H9 (cell line): Measurements from ENCODE around the gene BTRC. TPM values are rescaled to one million over a fixed set of nuclear protein-coding genes. Genes with fewer than 3 reads are reported as not detected.

Source experiments
- DNase-seq: peaks from one replicate; pipeline ENCODE4 v3.0.0-alpha.2; 2017
- H2AFZ ChIP-seq: one replicate; pipeline ENCODE4 v1.6.1; 2013; ENCODE audit warnings: mild to moderate bottlenecking, low read length, control low read depth, moderate library complexity
- H2AK5ac ChIP-seq: 2 replicates; pipeline ENCODE4 v1.6.1; 2013; ENCODE audit warnings: low read length, control low read depth, mixed read lengths; ENCODE audit not compliant: insufficient read length
- H2BK120ac ChIP-seq: one replicate; pipeline ENCODE4 v1.6.1; 2013; ENCODE audit warnings: low read depth, mild to moderate bottlenecking, low read length, control low read depth, inconsistent platforms; ENCODE audit not compliant: poor library complexity, severe bottlenecking
- H2BK12ac ChIP-seq: 2 replicates; pipeline ENCODE4 v1.6.1; 2013; ENCODE audit warnings: low read length, control low read depth, mixed read lengths, low read depth; ENCODE audit not compliant: insufficient read length
- H2BK15ac ChIP-seq: 2 replicates; pipeline ENCODE4 v1.6.1; 2013; ENCODE audit warnings: low read depth, low read length, control low read depth
- H2BK20ac ChIP-seq: one replicate; pipeline ENCODE4 v1.6.1; 2013; ENCODE audit warnings: low read depth, mild to moderate bottlenecking, low read length, control low read depth, inconsistent platforms; ENCODE audit not compliant: poor library complexity, severe bottlenecking
- H2BK5ac ChIP-seq: 2 replicates; pipeline ENCODE4 v1.6.1; 2013; ENCODE audit warnings: low read length, control low read depth, mixed read lengths; ENCODE audit not compliant: insufficient read length
- H3K14ac ChIP-seq: 2 replicates; pipeline ENCODE4 v1.6.1; 2013; ENCODE audit warnings: low read length, control low read depth; ENCODE audit not compliant: insufficient read depth
- H3K18ac ChIP-seq: 2 replicates; pipeline ENCODE4 v1.6.1; 2013; ENCODE audit warnings: low read depth, mild to moderate bottlenecking, mixed read lengths, low read length, control low read depth; ENCODE audit not compliant: insufficient read length
- H3K23ac ChIP-seq: 2 replicates; pipeline ENCODE4 v1.6.1; 2013; ENCODE audit warnings: low read length, control low read depth, mixed read lengths, low read depth; ENCODE audit not compliant: insufficient read length
- H3K23me2 ChIP-seq: 2 replicates; pipeline ENCODE4 v1.6.1; 2013; ENCODE audit warnings: low read depth, mild to moderate bottlenecking, mixed read lengths, low read length, control low read depth; ENCODE audit not compliant: insufficient read length, poor library complexity, severe bottlenecking
- H3K27ac ChIP-seq: 2 replicates; pipeline ENCODE4 v1.5.1; 2013; ENCODE audit warnings: low read length, control low read depth, mixed read lengths, low read depth; ENCODE audit not compliant: insufficient read length
- H3K27me3 ChIP-seq: 2 replicates; pipeline ENCODE4 v1.6.1; 2013; ENCODE audit warnings: low read length, control low read depth, inconsistent platforms; ENCODE audit not compliant: insufficient read depth
- H3K4ac ChIP-seq: 2 replicates; pipeline ENCODE4 v1.6.1; 2013; ENCODE audit warnings: low read depth, mild to moderate bottlenecking, control low read depth, inconsistent platforms, low read length, moderate library complexity
- H3K4me1 ChIP-seq: 2 replicates; pipeline ENCODE4 v1.6.1; 2013; ENCODE audit warnings: low read length, control low read depth, inconsistent platforms; ENCODE audit not compliant: insufficient read depth
- H3K4me2 ChIP-seq: 2 replicates; pipeline ENCODE4 v1.6.1; 2013; ENCODE audit warnings: low read length, control low read depth, mixed read lengths; ENCODE audit not compliant: insufficient read length, insufficient read depth
- H3K56ac ChIP-seq: 2 replicates; pipeline ENCODE4 v1.6.1; 2013; ENCODE audit warnings: low read depth, mild to moderate bottlenecking, mixed read lengths, low read length, control low read depth; ENCODE audit not compliant: insufficient read length
- H3K79me1 ChIP-seq: 2 replicates; pipeline ENCODE4 v1.6.1; 2013; ENCODE audit warnings: low read depth, mild to moderate bottlenecking, moderate library complexity, low read length, control low read depth, inconsistent platforms; ENCODE audit not compliant: insufficient read depth, poor library complexity, severe bottlenecking
- H3K79me2 ChIP-seq: 2 replicates; pipeline ENCODE4 v1.6.1; 2013; ENCODE audit warnings: low read length, control low read depth, inconsistent platforms; ENCODE audit not compliant: insufficient read depth
- H3K9ac ChIP-seq: 2 replicates; pipeline ENCODE4 v1.6.1; 2013; ENCODE audit warnings: low read length, control low read depth, mixed read lengths; ENCODE audit not compliant: insufficient read length; ENCODE audit errors: extremely low read depth
- H3K9me3 ChIP-seq: one replicate; pipeline ENCODE4 v1.6.1; 2013; ENCODE audit warnings: low read depth, low read length, inconsistent platforms; ENCODE audit not compliant: control insufficient read depth
- H3T11ph ChIP-seq: one replicate; pipeline ENCODE4 v1.6.1; 2013; ENCODE audit warnings: mild to moderate bottlenecking, low read length, control low read depth, inconsistent platforms
- H4K20me1 ChIP-seq: one replicate; pipeline ENCODE4 v1.6.1; 2013; ENCODE audit not compliant: control insufficient read depth, insufficient read length, insufficient read depth
- H4K5ac ChIP-seq: 2 replicates; pipeline ENCODE4 v1.6.1; 2013; ENCODE audit warnings: low read depth, mild to moderate bottlenecking, mixed read lengths, low read length, control low read depth; ENCODE audit not compliant: insufficient read length
- H4K8ac ChIP-seq: replicated peaks from 2 replicates; pipeline ENCODE4 v1.6.1; 2013; ENCODE audit warnings: low read length, control low read depth, mixed read lengths, low read depth; ENCODE audit not compliant: insufficient read length
- H4K91ac ChIP-seq: 2 replicates; pipeline ENCODE4 v1.6.1; 2013; ENCODE audit warnings: low read depth, mild to moderate bottlenecking, moderate library complexity, mixed read lengths, low read length, control low read depth; ENCODE audit not compliant: insufficient read length
- H3K27ac Mint-ChIP-seq, 3 experiments: 2 replicates in 2 of 3; 3 replicates in 1 of 3; pipeline ENCODE4 v1.8.0; 2020 to 2021; ENCODE audit warnings: mixed read lengths in 3 of 3, mild to moderate bottlenecking in 1 of 3, moderate library complexity in 1 of 3
- H3K27me3 Mint-ChIP-seq: 2 replicates; pipeline ENCODE4 v1.8.0; 2021; ENCODE audit warnings: low read depth, mild to moderate bottlenecking, moderate library complexity, mixed read lengths
- H3K36me3 Mint-ChIP-seq, 3 experiments: 2 replicates in 2 of 3; 3 replicates in 1 of 3; pipeline ENCODE4 v1.8.0; 2020 to 2021; ENCODE audit warnings: low read depth in 3 of 3, mixed read lengths in 3 of 3; ENCODE audit not compliant: insufficient read depth in 1 of 3
- H3K4me1 Mint-ChIP-seq, 2 experiments: 2 replicates each; pipeline ENCODE4 v1.8.0; 2020; ENCODE audit warnings: mixed read lengths in 2 of 2
- H3K4me3 Mint-ChIP-seq, 2 experiments: 2 replicates in 1 of 2; 3 replicates in 1 of 2; pipeline ENCODE4 v1.8.0; 2020 to 2021; ENCODE audit warnings: mild to moderate bottlenecking in 2 of 2, mixed read lengths in 2 of 2, moderate library complexity in 1 of 2
- H3K9me3 Mint-ChIP-seq, 2 experiments: 2 replicates in 1 of 2; 3 replicates in 1 of 2; pipeline ENCODE4 v1.8.0; 2020; ENCODE audit warnings: mild to moderate bottlenecking in 2 of 2, mixed read lengths in 2 of 2, moderate library complexity in 1 of 2
- WGBS: extraction: QIAGEN DNeasy Blood & Tissue Kit; methylation state at CpG from one replicate; pipeline ENCODE4 v1.1.7; 2013; ENCODE audit warnings: missing lambda C conversion rate, low lambda C conversion rate, mixed read lengths; ENCODE audit not compliant: insufficient read length; ENCODE audit errors: extremely low coverage; 5-methylcytosine and 5-hydroxymethylcytosine counted together
- total RNA-seq: library from RNA; stranded (reverse); gene quantifications from 2 replicates; pipeline ENCODE4 v1.2.1, GENCODE V29; 2021
- TF ChIP-seq, protein P1 (sequence below): fragments of 200-600 bp; sonication (generic); conservative IDR thresholded peaks from 3 replicates; pipeline ENCODE4 v1.8.0; 2021; ENCODE audit warnings: antibody characterized with exemption, mild to moderate bottlenecking

BTRC gene
- total RNA-seq, 1 experiment from 2014 or later = 24.2 TPM

DNA sequence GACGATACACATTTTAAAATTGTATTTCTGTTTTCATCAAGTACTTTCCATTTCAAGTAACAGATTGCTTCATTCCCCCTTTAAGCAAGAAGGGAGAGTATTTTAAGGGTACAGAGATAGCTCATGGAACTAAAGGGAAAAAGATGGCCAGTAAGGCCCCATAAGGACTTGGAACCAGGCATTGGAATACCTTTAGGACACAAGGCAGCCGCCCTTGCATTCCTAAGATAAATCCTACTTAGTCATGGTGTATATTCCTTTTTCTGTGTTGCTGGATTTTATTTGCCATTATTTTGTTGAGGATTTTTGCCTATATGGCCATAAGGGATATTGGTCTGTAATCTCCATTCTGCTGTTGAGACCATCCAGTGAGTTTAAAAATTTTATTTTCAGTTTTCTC is 49.2 kb downstream of the BTRC start:
- Histone ChIP-seq H3K27me3 (no peaks in the 10 kb centered on the region), H2AK5ac (no peak overlapping the region), H3K9me3 (no peaks in the 10 kb centered on the region), H3K27ac (no peak overlapping the region), H2BK5ac (no peak overlapping the region), H2AFZ (no peak overlapping the region), H4K8ac (no peak overlapping the region), H3T11ph (no peak overlapping the region), H3K4me1 (no peaks in the 10 kb centered on the region), H3K23ac (no peak overlapping the region), H3K4me2 (no peak overlapping the region), H2BK12ac (no peak overlapping the region), H3K14ac (no peak overlapping the region), H3K9ac (no peak overlapping the region), H3K79me2 (no peaks in the 10 kb centered on the region), H4K20me1 (no peaks in the 10 kb centered on the region), H2BK120ac (no peak overlapping the region), H4K91ac (no peak overlapping the region), H3K23me2 (no peaks in the 10 kb centered on the region), H3K18ac (no peak overlapping the region), H2BK20ac (no peak overlapping the region), H3K79me1 (no peaks in the 10 kb centered on the region), H4K5ac (no peak overlapping the region), H3K4ac (no peak overlapping the region), H2BK15ac (no peak overlapping the region), H3K56ac (no peak overlapping the region)
- WGBS = no CpG with 5 or more reads among the region's 2 CpGs
- TF ChIP-seq, protein P1, sequence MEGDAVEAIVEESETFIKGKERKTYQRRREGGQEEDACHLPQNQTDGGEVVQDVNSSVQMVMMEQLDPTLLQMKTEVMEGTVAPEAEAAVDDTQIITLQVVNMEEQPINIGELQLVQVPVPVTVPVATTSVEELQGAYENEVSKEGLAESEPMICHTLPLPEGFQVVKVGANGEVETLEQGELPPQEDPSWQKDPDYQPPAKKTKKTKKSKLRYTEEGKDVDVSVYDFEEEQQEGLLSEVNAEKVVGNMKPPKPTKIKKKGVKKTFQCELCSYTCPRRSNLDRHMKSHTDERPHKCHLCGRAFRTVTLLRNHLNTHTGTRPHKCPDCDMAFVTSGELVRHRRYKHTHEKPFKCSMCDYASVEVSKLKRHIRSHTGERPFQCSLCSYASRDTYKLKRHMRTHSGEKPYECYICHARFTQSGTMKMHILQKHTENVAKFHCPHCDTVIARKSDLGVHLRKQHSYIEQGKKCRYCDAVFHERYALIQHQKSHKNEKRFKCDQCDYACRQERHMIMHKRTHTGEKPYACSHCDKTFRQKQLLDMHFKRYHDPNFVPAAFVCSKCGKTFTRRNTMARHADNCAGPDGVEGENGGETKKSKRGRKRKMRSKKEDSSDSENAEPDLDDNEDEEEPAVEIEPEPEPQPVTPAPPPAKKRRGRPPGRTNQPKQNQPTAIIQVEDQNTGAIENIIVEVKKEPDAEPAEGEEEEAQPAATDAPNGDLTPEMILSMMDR = no peak
- H3K4me3 Mint-ChIP-seq = no peak overlapping the region
- H3K9me3 Mint-ChIP-seq = no peaks in the 10 kb centered on the region
- H3K36me3 Mint-ChIP-seq = no peaks in the 10 kb centered on the region
- H3K4me1 Mint-ChIP-seq = peaks cover 13 to 16% of the 10 kb centered on the region in 2 experiments
- peak overlapping the region in 2 of 3 experiments; percentile 26 to 46; a peak in 2 of 7 replicates for H3K27ac Mint-ChIP-seq
- H3K27me3 Mint-ChIP-seq = no peaks in the 10 kb centered on the region; the same call in 1 of the 2 replicates
- no peak for DNase-seq
